ENCODE results near the gene PTPRT. TPM values are rescaled to one million over a fixed set of nuclear protein-coding genes. Genes with fewer than 3 reads are reported as not detected.

The PTPRT gene
- total and polyA plus RNA-seq, 2 of the 4 experiments (the other 2 are of a cell fraction), result not detected

GRCh38 chr20:42754706-42755105 is 435.0 kb downstream of the PTPRT start:
- Histone ChIP-seq H2AK9ac (replicated peaks; ENCODE audit: low read depth, low read length, poor library complexity) (no peak overlapping the region), H2BK5ac (ENCODE audit: low read depth, low read length, poor library complexity, severe bottlenecking) (no peak overlapping the region), H2BK15ac (ENCODE audit: low read depth, low read length) (no peak overlapping the region), H3K36me3 (ENCODE audit: control insufficient read depth, insufficient read depth, low read length) (no peaks in the 10 kb centered on the region), H3K27me3 (ENCODE audit: control insufficient read depth, insufficient read depth, low read length) (no peaks in the 10 kb centered on the region), H3K27ac (ENCODE audit: insufficient read depth, low read length) (no peak overlapping the region), H3K9ac (ENCODE audit: low read depth, low read length) (no peak overlapping the region), H3K23ac (ENCODE audit: low read depth, low read length) (no peak overlapping the region), H3K9me3 (ENCODE audit: control insufficient read depth, insufficient read depth, low read length) (peaks cover 36% of the 10 kb centered on the region), H2AFZ (replicated peaks; ENCODE audit: low read length, poor library complexity) (no peak overlapping the region), H3K14ac (replicated peaks; ENCODE audit: low read depth, low read length) (no peak overlapping the region), H2BK20ac (ENCODE audit: low read depth, low read length) (no peak overlapping the region), H3K79me1 (ENCODE audit: low read depth in 1 of 2, low read length in 2 of 2) (no peaks in the 10 kb centered on the region), H3K56ac (ENCODE audit: extremely low read depth, insufficient read depth, low read length) (no peak overlapping the region), H3K4me1 (ENCODE audit: control insufficient read depth, insufficient read depth, low read length) (no peaks in the 10 kb centered on the region), H4K20me1 (ENCODE audit: insufficient read depth, low read length) (no peaks in the 10 kb centered on the region), H3K9me1 (ENCODE audit: insufficient read depth, low read length) (no peaks in the 10 kb centered on the region), H2AK5ac (ENCODE audit: low read depth, low read length) (no peak overlapping the region), H4K91ac (ENCODE audit: insufficient read depth, low read depth, low read length) (no peak overlapping the region), H3K18ac (ENCODE audit: low read depth, low read length) (no peak overlapping the region), H3K4me3 (ENCODE audit: insufficient read depth, low read depth, low read length) (no peak overlapping the region), H2BK120ac (ENCODE audit: low read depth, low read length) (no peak overlapping the region), H4K8ac (ENCODE audit: low read depth in 2 of 2, low read length in 2 of 2) (no peak overlapping the region), H4K5ac (ENCODE audit: low read depth, low read length) (no peak overlapping the region), H3K4ac (ENCODE audit: low read depth, low read length) (no peak overlapping the region), H3K4me2 (ENCODE audit: low read depth, low read length) (no peak overlapping the region)
- no peak for ATAC-seq (ENCODE audit: low read depth)
- dilution Hi-C loops (cut with HindIII; ENCODE audit: low sequenced_read_pairs, unreplicated experiment), result no loop called here
- no peak for DNase-seq
- WGBS, 2 experiments (ENCODE audit: extremely low coverage in 2 of 2, insufficient read length in 1 of 2), result no CpG with 5 or more reads among the region's 2 CpGs
- ChIA-PET CTCF (no interaction called here), POLR2A (ENCODE audit: unreplicated experiment) (interaction anchor here (0.6 kb wide), 1 partner anchor 1003 kb away, joined by 3 read pairs; no protein-coding TSS in a partner anchor)
- in situ Hi-C loops (cut with MboI; ENCODE audit: low sequenced_read_pairs), result no loop called here
- intact Hi-C loops (cut with micrococcal nuclease), result no loop called here
- TF ChIP-seq RCOR1 (IDR thresholded peaks at IDR 0.05; ENCODE audit: insufficient replicate concordance, low read length) (no peak), MAZ (IDR thresholded peaks at IDR 0.05; ENCODE audit: borderline replicate concordance, low read depth, low read length) (no peak)
- no TSS peak for BruUV-seq (replicated peaks)

Measured in IMR-90 (cell line).